Suprapubic skin (tissue), 3 donors: Measurements from ENCODE around the gene SLCO4A1.

ENCODE experiments used
- CTCF ChIP-seq, 2 donors: fragments of 200-600 bp in 1 of 2; fragments of 450-650 bp in 1 of 2; sonication (generic) in 1 of 2; IDR thresholded peaks; one replicate each; pipeline ENCODE4 v1.5.1; 2016 to 2019; ENCODE audit warnings: antibody characterized with exemption in 2 of 2, mild to moderate bottlenecking in 1 of 2, moderate library complexity in 1 of 2
- POLR2A ChIP-seq, 2 donors: fragments of 450-650 bp; IDR thresholded peaks; one replicate each; pipeline ENCODE4 v1.6.1; 2017; ENCODE audit warnings: antibody characterized with exemption in 2 of 2, mild to moderate bottlenecking in 2 of 2, moderate library complexity in 2 of 2

GRCh38 chr20:62664019-62664971 lies 22.0 kb downstream of the SLCO4A1 start:
- TF ChIP-seq CTCF (IDR thresholded peaks at IDR 0.05) = no peak
- TF ChIP-seq POLR2A (IDR thresholded peaks at IDR 0.05) = no peak
